Tibial nerve (tissue), 4 donors: Measurements from ENCODE around the gene JOSD1. TPM values are rescaled to one million over a fixed set of nuclear protein-coding genes. Genes with fewer than 3 reads are reported as not detected.

Experiments used
- DNase-seq, 2 donors: peaks; one replicate each; pipeline ENCODE4 v3.0.0-alpha.2; 2019; ENCODE audit warnings: low spot score in 2 of 2
- H3K27ac ChIP-seq, 4 donors: fragments of 200-600 bp; sonication (generic) in 3 of 4; one replicate each; pipeline ENCODE4 v1.5.1; 2017 to 2019; ENCODE audit warnings: mild to moderate bottlenecking in 1 of 4
- H3K27me3 ChIP-seq, 2 donors: fragments of 200-600 bp; sonication (generic) in 1 of 2; one replicate each; pipeline versions ENCODE4 v1.5.1 to v1.6.0; 2017 to 2019
- H3K36me3 ChIP-seq, 3 donors: fragments of 200-600 bp; sonication (generic); one replicate each; pipeline ENCODE4 v1.5.1; 2018 to 2019
- H3K4me1 ChIP-seq, 4 donors: fragments of 200-600 bp; sonication (generic) in 3 of 4; one replicate each; pipeline ENCODE4 v1.5.1; 2017 to 2019
- H3K4me3 ChIP-seq, 4 donors: fragments of 200-600 bp; sonication (generic) in 3 of 4; one replicate each; pipeline ENCODE4 v1.5.1; 2017 to 2019; ENCODE audit warnings: mild to moderate bottlenecking in 1 of 4, moderate library complexity in 1 of 4
- H3K9me3 ChIP-seq, 4 donors: fragments of 200-600 bp; sonication (generic) in 3 of 4; one replicate each; pipeline ENCODE4 v1.5.1; 2017 to 2019
- CTCF ChIP-seq, 5 experiments: fragments of 200-600 bp in 3 of 5; fragments of 450-650 bp in 2 of 5; sonication (generic) in 3 of 5; IDR thresholded peaks; one replicate each; pipeline ENCODE4 v1.5.1; 2016 to 2019; ENCODE audit warnings: antibody characterized with exemption in 5 of 5, mild to moderate bottlenecking in 3 of 5, moderate library complexity in 2 of 5
- EP300 ChIP-seq, 2 donors: sonication (generic); formaldehyde crosslinking; IDR thresholded peaks; one replicate each; pipeline ENCODE4 v1.6.1; 2017; ENCODE audit warnings: antibody characterized with exemption in 2 of 2, mild to moderate bottlenecking in 1 of 2
- POLR2A ChIP-seq, 2 donors: fragments of 450-650 bp; IDR thresholded peaks; one replicate each; pipeline ENCODE4 v1.6.1; 2017; ENCODE audit warnings: antibody characterized with exemption in 2 of 2, mild to moderate bottlenecking in 2 of 2, moderate library complexity in 2 of 2
- WGBS, 2 donors: methylation state at CpG; one replicate each; pipeline ENCODE4 v1.1.5; 2018; 5-methylcytosine and 5-hydroxymethylcytosine counted together
- total RNA-seq, 4 donors: library from RNA; depleted of rRNA; stranded (reverse); fragments of >200 nt; gene quantifications; one replicate each; pipeline ENCODE4 v1.1.0, GENCODE V29; 2016

The JOSD1 gene
- total RNA-seq, 4 donors from 2014 or later = 50.7 to 86.4 (median 76.0) TPM

GRCh38 chr22:38732251-38732815, 31.6 kb upstream of the JOSD1 start:
- Histone ChIP-seq H3K9me3 (no peaks in the 10 kb centered on the region), H3K4me3 (no peak overlapping the region), H3K27ac (peak overlapping the region in 2 of 4 donors; percentile 57 to 77), H3K36me3 (peaks cover 19 to 91% (median 37%) of the 10 kb centered on the region in 3 donors), H3K27me3 (no peaks in the 10 kb centered on the region), H3K4me1 (peaks cover 0 to 47% (median 15%) of the 10 kb centered on the region in 4 donors)
- DNase-seq = no peak
- WGBS, 2 donors = 67 to 74% methylated on average over 13 of the region's 13 CpGs
- no peak for TF ChIP-seq CTCF (IDR thresholded peaks at IDR 0.05)
- no peak for TF ChIP-seq EP300 (IDR thresholded peaks at IDR 0.05)
- TF ChIP-seq POLR2A (IDR thresholded peaks at IDR 0.05) = no peak

DNA sequence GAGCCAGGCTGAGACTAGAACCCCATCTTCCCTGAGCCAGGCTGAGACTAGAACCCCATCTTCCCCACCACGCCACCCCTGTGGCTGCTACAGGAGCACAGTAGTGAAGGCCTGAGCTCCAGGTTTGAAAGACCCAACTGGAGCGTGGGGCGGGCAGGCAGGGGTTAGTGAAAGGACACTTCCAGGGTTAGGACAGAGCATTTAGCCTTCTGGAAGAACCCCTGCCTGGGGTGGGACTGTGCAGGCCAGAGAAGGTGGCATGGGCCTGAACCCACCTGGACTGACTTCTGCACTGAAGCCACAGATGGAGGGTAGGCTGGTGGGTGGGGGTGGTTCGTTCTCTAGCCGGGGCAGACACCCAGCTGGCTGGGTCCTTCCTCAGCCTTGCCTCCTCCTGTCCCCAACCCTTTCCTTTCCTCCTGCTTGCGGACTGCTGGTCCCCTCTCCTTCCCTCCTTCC, 31.0 kb upstream of the JOSD1 start:
- Histone ChIP-seq H3K4me1 (peaks cover 0 to 47% (median 15%) of the 10 kb centered on the region in 4 donors), H3K36me3 (peaks cover 20 to 91% (median 38%) of the 10 kb centered on the region in 3 donors), H3K9me3 (no peaks in the 10 kb centered on the region), H3K4me3 (no peak overlapping the region), H3K27ac (peak overlapping the region in 2 of 4 donors; percentile 6 to 57), H3K27me3 (no peaks in the 10 kb centered on the region)
- no peak for TF ChIP-seq POLR2A (IDR thresholded peaks at IDR 0.05)
- no peak for TF ChIP-seq EP300 (IDR thresholded peaks at IDR 0.05)
- no peak for TF ChIP-seq CTCF (IDR thresholded peaks at IDR 0.05)
- 74 to 80% methylated on average over 6 of the region's 6 CpGs for WGBS, 2 donors
- no peak for DNase-seq

- Histone ChIP-seq H3K4me3 (no peak overlapping the region), H3K27ac (no peak overlapping the region), H3K36me3 (peaks cover 21 to 91% (median 36%) of the 10 kb centered on the region in 3 donors), H3K9me3 (no peaks in the 10 kb centered on the region), H3K27me3 (no peaks in the 10 kb centered on the region), H3K4me1 (peaks cover 0 to 42% (median 15%) of the 10 kb centered on the region in 4 donors)
- no peak for DNase-seq
- WGBS, 2 donors = 86 to 89% methylated on average over 8 to 13 of the region's 13 CpGs
- TF ChIP-seq EP300 (IDR thresholded peaks at IDR 0.05) (no peak), POLR2A (IDR thresholded peaks at IDR 0.05) (no peak), CTCF (IDR thresholded peaks at IDR 0.05) (no peak)
Observed at GRCh38 chr22:38730411-38730871, 29.7 kb upstream of the JOSD1 start.

DNA sequence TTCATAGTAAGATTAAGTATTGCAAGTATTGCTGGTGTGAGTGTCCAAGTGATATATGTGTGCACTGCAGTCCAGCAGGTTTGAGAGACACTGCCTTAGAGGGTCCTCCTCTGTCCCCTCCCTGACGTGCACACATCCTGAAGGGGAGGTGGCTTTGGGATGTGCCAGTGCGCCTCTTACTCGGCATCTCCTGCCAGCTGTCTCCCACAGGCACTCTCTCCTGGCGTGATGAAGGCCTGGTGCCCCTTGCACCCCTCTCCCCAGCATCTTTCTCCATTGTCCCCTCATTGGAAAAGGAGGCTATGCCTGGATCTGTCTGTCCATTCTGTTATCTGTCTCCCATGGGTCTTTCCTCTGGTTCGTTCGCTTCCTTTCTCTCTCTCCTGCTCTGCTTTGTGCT, 29.2 kb upstream of the JOSD1 start:
- Histone ChIP-seq H3K4me3 (no peak overlapping the region), H3K27me3 (no peaks in the 10 kb centered on the region), H3K27ac (no peak overlapping the region), H3K9me3 (no peaks in the 10 kb centered on the region), H3K4me1 (peaks cover 0 to 37% (median 15%) of the 10 kb centered on the region in 4 donors), H3K36me3 (peaks cover 21 to 91% (median 41%) of the 10 kb centered on the region in 3 donors)
- TF ChIP-seq EP300 (IDR thresholded peaks at IDR 0.05) (no peak), POLR2A (IDR thresholded peaks at IDR 0.05) (no peak), CTCF (IDR thresholded peaks at IDR 0.05) (no peak)
- no peak for DNase-seq
- WGBS, 2 donors = 87 to 89% methylated on average over 6 of the region's 6 CpGs
